PC-9 (cell line): Measurements from ENCODE around the gene TMBIM6. TPM values are rescaled to one million over a fixed set of nuclear protein-coding genes. Genes with fewer than 3 reads are reported as not detected.

ENCODE experiments used
- BruUV-seq: library from RNA; stranded (reverse); fragments of 400-500 nt; replicated peaks from 2 replicates; lab custom pipeline; 2021; lab: Mats Ljungman, UMichigan
- CTCF ChIA-PET: fragments of 300-600 bp; sonication (Branson Sonifier 250); formaldehyde crosslinking; loops from one replicate; lab custom pipeline; 2022; ENCODE audit warnings: antibody characterized with exemption; lab: Charles Lee
- POLR2A ChIA-PET: fragments of 300-600 bp; sonication (Branson Sonifier 250); formaldehyde crosslinking; loops from one replicate; lab custom pipeline; 2022; ENCODE audit warnings: antibody characterized with exemption; ENCODE audit not compliant: unreplicated experiment; lab: Charles Lee
- DNase-seq, 2 experiments: peaks; one replicate each; pipeline versions ENCODE4 v3.0.0 to v3.0.0-alpha.2; 2015 to 2022; ENCODE audit warnings: mixed read lengths in 1 of 2
- H2AFZ ChIP-seq: fragments of 200-600 bp; sonication (generic); 2 replicates; pipeline ENCODE4 v1.8.1; 2017; ENCODE audit warnings: antibody characterized with exemption
- H3F3A ChIP-seq: fragments of 200-600 bp; sonication (generic); 2 replicates; pipeline ENCODE4 v1.8.1; 2017; ENCODE audit warnings: antibody characterized with exemption, mild to moderate bottlenecking, low read depth; ENCODE audit not compliant: insufficient read depth
- H3K27ac ChIP-seq: fragments of 200-600 bp; sonication (generic); 2 replicates; pipeline ENCODE4 v1.6.1; 2016; ENCODE audit warnings: mixed run types
- H3K27me3 ChIP-seq: fragments of 200-600 bp; sonication (generic); 2 replicates; pipeline ENCODE4 v1.6.1; 2016; ENCODE audit warnings: low read depth, mixed run types; ENCODE audit not compliant: insufficient read depth
- H3K36me3 ChIP-seq: fragments of 200-600 bp; sonication (generic); 2 replicates; pipeline ENCODE4 v1.6.1; 2016; ENCODE audit warnings: low read depth, mixed run types
- H3K4me1 ChIP-seq: fragments of 200-600 bp; sonication (generic); replicated peaks from 2 replicates; pipeline ENCODE4 v1.6.1; 2016; ENCODE audit warnings: mixed run types; ENCODE audit not compliant: insufficient read depth
- H3K4me2 ChIP-seq: fragments of 200-600 bp; sonication (generic); 2 replicates; pipeline ENCODE4 v1.6.1; 2017; ENCODE audit warnings: mixed run types
- H3K4me3 ChIP-seq: fragments of 200-600 bp; sonication (generic); 2 replicates; pipeline ENCODE4 v1.6.1; 2016; ENCODE audit warnings: mixed run types
- H3K79me2 ChIP-seq: fragments of 200-600 bp; sonication (generic); 2 replicates; pipeline ENCODE4 v1.6.1; 2017; ENCODE audit warnings: low read depth, mixed run types
- H3K9me2 ChIP-seq: fragments of 200-600 bp; sonication (generic); 2 replicates; pipeline ENCODE4 v1.8.1; 2017; ENCODE audit warnings: mild to moderate bottlenecking; ENCODE audit not compliant: insufficient read depth
- H3K9me3 ChIP-seq: fragments of 200-600 bp; sonication (generic); 2 replicates; pipeline ENCODE4 v1.8.1; 2016; ENCODE audit warnings: low read depth; ENCODE audit not compliant: insufficient read depth
- H4K20me1 ChIP-seq: fragments of 200-600 bp; sonication (generic); 2 replicates; pipeline ENCODE4 v1.8.1; 2017; ENCODE audit not compliant: insufficient read depth
- EZH2 ChIP-seq: fragments of 200-600 bp; sonication (generic); IDR thresholded peaks from 2 replicates; pipeline ENCODE4 v1.8.0; 2017; ENCODE audit warnings: antibody characterized with exemption, low read depth
- intact Hi-C: fragments of 100-400 bp; cut with micrococcal nuclease; formaldehyde crosslinking; loops from one replicate; pipeline ENCODE4 v1.10.0; 2022; ENCODE audit not compliant: unreplicated experiment
- total RNA-seq: library from RNA; stranded (reverse); gene quantifications from 2 replicates; pipeline ENCODE4 v1.2.3, GENCODE V29; 2021
- TF ChIP-seq, protein P1 (sequence below): fragments of 200-600 bp; sonication (generic); conservative IDR thresholded peaks from 2 replicates; pipeline ENCODE4 v1.6.1; 2017; ENCODE audit warnings: mixed run types, antibody characterized with exemption, mild to moderate bottlenecking, moderate library complexity

TMBIM6 gene
- total RNA-seq, 1 experiment from 2014 or later = 690 TPM

DNA sequence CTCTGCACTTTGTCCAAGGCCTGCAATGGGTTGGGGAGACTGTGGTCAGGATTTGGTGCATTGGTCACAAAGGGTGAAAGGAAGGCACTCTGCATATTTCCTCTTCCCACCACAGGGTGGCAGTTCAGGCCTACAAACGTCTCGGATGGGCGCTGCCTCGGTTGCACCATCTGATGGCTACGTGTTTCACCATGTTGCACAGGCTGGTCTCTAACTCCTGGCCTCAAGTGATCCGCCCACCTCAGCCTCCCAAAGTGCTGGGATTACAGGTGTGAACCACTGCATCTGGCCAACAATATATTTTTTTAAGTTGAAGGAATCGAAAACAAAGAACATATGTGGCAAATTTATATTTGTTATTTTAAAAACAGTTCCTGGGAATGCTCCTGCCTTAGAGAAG lies 35.1 kb downstream of the TMBIM6 start:
- no TSS peak for BruUV-seq
- Histone ChIP-seq H3K9me2 (no peaks in the 10 kb centered on the region), H3K4me3 (no peak overlapping the region), H2AFZ (peak overlapping the region; percentile 28; the same call in 1 of the 2 replicates), H3K9me3 (no peaks in the 10 kb centered on the region), H3F3A (0 out of 2 replicates have a peak, but pooled peaks cover 4% of the 10 kb centered on the region), H3K27ac (no peak overlapping the region), H3K36me3 (no peaks in the 10 kb centered on the region), H3K79me2 (no peaks in the 10 kb centered on the region), H3K27me3 (no peaks in the 10 kb centered on the region), H4K20me1 (no peaks in the 10 kb centered on the region), H3K4me2 (peak overlapping the region; percentile 52; the same call in 1 of the 2 replicates), H3K4me1 (no peaks in the 10 kb centered on the region)
- intact Hi-C loops = loop anchor here (1.0 to 5.0 kb wide), 6 partner anchors 63 to 398 kb away; no protein-coding TSS in a partner anchor
- ChIA-PET POLR2A (no interaction called here), CTCF (no interaction called here)
- TF ChIP-seq, protein P1, sequence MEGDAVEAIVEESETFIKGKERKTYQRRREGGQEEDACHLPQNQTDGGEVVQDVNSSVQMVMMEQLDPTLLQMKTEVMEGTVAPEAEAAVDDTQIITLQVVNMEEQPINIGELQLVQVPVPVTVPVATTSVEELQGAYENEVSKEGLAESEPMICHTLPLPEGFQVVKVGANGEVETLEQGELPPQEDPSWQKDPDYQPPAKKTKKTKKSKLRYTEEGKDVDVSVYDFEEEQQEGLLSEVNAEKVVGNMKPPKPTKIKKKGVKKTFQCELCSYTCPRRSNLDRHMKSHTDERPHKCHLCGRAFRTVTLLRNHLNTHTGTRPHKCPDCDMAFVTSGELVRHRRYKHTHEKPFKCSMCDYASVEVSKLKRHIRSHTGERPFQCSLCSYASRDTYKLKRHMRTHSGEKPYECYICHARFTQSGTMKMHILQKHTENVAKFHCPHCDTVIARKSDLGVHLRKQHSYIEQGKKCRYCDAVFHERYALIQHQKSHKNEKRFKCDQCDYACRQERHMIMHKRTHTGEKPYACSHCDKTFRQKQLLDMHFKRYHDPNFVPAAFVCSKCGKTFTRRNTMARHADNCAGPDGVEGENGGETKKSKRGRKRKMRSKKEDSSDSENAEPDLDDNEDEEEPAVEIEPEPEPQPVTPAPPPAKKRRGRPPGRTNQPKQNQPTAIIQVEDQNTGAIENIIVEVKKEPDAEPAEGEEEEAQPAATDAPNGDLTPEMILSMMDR = peak; percentile 88
- no peak for TF ChIP-seq EZH2
- peak; percentile 51 to 54 for DNase-seq

DNA sequence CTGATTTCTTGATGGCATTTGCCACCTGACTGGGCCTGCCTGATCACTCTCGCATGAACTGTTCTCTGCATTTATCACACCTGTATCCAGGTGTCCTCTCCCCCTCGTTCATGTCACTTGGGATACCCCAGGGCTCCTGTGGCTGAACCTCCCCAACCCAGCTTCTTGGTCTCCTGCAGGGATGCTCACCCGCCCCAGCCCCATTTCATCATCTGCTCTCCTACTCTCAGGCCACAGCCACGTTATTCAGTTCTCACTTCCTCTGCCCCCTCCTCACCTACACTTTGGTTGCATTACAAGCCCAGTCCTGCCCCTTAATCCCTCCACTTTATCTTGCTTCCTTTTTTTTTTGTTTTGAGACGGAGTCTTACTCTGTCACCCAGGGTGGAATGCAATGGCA lies 35.5 kb downstream of the TMBIM6 start:
- no peak overlapping the region for H3K4me3 ChIP-seq
- no peaks in the 10 kb centered on the region for H3K79me2 ChIP-seq
- intact Hi-C loops = loop anchor here (1.0 to 5.0 kb wide), 6 partner anchors 62 to 398 kb away; no protein-coding TSS in a partner anchor
- DNase-seq = no peak
- H3F3A ChIP-seq = 0 out of 2 replicates have a peak, but pooled peaks cover 2% of the 10 kb centered on the region
- H3K27me3 ChIP-seq = no peaks in the 10 kb centered on the region
- POLR2A ChIA-PET = no interaction called here
- no TSS peak for BruUV-seq
- H3K4me1 ChIP-seq = no peaks in the 10 kb centered on the region
- no peak overlapping the region for H3K4me2 ChIP-seq
- no peak overlapping the region for H3K27ac ChIP-seq
- CTCF ChIA-PET = no interaction called here
- no peaks in the 10 kb centered on the region for H3K9me3 ChIP-seq
- no peaks in the 10 kb centered on the region for H3K9me2 ChIP-seq
- no peaks in the 10 kb centered on the region for H4K20me1 ChIP-seq
- H3K36me3 ChIP-seq = no peaks in the 10 kb centered on the region
- H2AFZ ChIP-seq = 0 out of 2 replicates have a peak overlapping the region, but pooled peaks have one; percentile 28
- no peak for TF ChIP-seq EZH2
- TF ChIP-seq, protein P1 = no peak

DNA sequence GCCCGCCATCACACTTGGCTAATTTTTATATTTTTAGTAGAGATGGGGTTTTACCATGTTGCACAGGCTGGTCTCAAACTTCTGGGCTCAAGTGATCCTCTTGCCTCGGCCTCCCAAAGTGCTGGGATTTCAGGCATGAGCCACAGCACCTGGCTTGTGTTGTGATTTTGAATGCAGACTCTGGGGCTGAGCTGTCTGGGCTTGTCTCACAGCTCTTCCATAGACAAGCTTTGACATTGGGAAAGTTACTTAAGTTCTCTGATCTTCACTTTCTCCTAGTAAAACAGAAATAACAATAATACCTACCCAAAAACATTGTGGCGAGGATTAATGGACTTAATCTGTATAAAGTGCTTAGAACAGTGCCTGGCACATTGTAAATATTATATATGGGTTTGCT lies 36.0 kb downstream of the TMBIM6 start:
- Histone ChIP-seq H4K20me1 (no peaks in the 10 kb centered on the region), H3K9me2 (no peaks in the 10 kb centered on the region), H3K36me3 (no peaks in the 10 kb centered on the region), H3K27me3 (no peaks in the 10 kb centered on the region), H3F3A (no peaks in the 10 kb centered on the region), H3K4me2 (no peak overlapping the region), H3K4me3 (no peak overlapping the region), H3K79me2 (no peaks in the 10 kb centered on the region), H3K4me1 (no peaks in the 10 kb centered on the region), H2AFZ (no peak overlapping the region), H3K27ac (no peak overlapping the region), H3K9me3 (no peaks in the 10 kb centered on the region)
- no peak for DNase-seq
- CTCF ChIA-PET = interaction anchor here (0.6 to 1.5 kb wide), 2 partner anchors 36 to 109 kb away, joined by 3 to 5 read pairs; partner anchors contain the start of gene TMBIM6
- intact Hi-C loops = loop anchor here (2.0 to 5.0 kb wide), 3 partner anchors 135 to 397 kb away; no protein-coding TSS in a partner anchor
- BruUV-seq = no TSS peak
- POLR2A ChIA-PET = no interaction called here
- TF ChIP-seq, protein P1 = no peak
- TF ChIP-seq EZH2 = no peak
